KG1 (cell line): ENCODE results near the gene VIPR2.
"Not testable (repeated sequence)": the region's sequence is repeated elsewhere in the genome, so short reads cannot be mapped to it uniquely, and the experiment has no call there.

Experiments
- DNase-seq: peaks from one replicate; lab custom pipeline; 2025; lab: John Stamatoyannopoulos, UW

The VIPR2 gene

DNA sequence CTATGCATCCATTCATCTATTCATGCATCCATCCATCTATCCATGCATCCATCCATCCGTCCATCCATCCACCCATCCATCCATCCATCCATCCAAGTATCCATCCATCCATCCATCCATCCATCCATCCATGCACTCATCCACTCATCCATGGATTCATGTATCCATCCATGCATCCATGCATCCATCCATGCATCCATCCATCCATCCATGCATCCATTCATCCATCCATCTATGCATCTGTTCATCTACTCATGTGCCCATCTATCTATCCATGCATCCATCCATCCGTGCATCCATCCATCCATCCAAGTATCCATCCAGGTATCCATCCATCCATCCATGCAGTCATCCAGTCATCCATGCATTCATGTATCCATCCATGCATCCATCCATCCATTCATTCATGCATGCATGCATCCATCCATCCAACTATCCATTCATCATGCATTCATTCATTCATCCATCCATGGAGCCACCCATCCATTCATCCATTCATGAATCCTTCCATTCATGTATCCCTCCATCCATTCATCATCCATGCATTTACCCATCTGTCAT is 156.3 kb downstream of the VIPR2 start:
- no peak for DNase-seq

DNA sequence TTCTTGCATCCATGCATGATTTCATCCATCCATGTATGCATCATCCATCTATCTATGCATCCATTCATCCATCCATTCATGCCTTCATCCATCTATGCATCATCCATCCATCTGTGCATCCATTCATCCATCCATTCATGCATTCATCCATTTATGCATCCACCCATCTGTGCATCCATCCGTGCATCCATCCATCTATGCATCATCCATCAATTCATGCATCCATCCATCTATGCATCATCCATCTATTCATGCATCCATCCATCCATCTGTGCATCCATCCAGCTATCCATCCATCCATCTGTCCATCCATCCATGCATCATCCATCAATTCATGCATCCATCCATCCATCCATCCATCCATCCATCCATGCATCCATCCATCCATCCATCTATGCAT is 157.0 kb downstream of the VIPR2 start:
- no peak for DNase-seq

DNA sequence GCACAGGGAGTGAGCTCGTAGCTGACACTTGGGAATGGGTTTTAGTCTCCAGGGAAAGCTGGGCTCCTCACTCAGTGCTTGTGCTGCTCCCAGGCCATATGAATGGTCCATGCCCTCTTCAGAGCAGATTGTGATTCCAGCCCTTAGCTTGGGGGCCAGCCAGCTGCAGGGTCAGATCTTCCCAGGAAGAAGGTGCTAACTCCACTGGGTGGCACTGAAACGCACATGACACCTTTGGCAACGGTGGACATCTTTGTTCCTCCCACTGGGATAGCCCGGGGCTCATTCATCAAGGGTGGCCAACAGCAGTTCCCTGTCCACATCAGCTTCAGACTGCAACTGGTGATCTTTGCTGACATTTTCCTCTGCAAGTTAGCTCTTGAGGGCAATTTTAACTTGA is 159.1 kb downstream of the VIPR2 start:
- DNase-seq = no peak

DNA sequence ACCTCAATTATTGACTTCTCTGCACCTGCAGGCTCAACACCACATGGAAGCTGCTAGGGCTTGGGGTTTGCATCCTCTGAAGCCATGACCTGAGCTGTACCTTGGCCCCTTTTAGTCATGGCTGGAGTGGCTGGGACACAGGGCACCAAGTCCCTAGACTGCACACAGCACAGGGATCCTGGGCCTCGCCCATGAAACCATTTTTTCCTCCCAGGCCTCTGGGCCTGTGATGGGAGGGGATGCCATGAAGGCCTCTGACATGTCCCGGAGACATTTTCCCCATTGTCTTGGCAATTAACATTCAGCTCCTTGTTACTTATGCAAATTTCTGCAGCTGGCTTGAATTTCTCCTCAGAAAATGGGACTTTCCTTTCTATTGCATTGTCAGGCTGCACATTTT is 160.7 kb downstream of the VIPR2 start:
- not testable (repeated sequence) for DNase-seq

DNA sequence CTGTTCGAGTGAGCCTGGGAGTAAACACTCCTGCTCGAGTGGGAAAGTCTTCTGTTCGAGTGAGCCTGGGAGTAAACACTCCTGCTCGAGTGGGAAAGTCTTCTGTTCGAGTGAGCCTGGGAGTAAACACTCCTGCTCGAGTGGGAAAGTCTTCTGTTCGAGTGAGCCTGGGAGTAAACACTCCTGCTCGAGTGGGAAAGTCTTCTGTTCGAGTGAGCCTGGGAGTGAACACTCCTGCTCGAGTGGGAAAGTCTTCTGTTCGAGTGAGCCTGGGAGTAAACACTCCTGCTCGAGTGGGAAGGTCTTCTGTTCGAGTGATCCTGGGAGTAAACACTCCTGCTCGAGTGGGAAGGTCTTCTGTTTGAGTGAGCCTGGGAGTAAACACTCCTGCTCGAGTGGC is 162.6 kb downstream of the VIPR2 start:
- not testable (repeated sequence) for DNase-seq

DNA sequence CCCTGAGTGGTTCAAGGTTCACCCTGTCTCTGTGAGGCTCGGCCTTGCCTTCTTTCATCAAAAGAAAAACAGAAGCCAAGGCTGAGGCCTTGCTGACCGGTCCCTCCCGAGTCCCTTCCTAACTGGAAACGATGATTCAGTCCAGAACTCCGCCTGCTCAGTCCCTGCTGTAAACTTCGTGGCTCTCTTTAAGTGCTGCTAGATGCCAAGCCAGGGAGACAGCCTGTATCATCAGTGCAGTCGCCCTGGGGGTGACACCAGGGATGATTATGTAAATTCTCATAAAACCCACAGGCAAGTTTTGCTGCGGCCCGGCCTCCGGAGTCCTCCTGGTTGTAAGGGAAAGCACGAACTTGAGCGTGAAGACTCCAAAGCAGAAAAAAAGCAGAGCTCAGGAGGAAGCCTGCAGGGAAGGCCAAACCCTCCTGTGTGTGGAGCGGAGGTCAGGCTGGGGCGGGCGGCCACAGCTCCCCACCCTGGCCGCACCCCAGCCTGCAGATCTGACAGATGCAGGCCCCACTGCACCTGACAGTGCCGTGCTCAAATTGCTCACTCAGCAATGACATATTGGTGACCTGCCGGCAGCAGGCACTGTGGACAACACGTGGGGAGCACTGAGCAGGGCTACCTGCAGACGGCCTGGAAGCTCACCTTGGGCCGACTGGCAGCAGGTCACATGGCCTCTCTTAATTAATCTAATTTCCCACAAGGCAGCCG is 164.9 kb downstream of the VIPR2 start:
- no peak for DNase-seq

DNA sequence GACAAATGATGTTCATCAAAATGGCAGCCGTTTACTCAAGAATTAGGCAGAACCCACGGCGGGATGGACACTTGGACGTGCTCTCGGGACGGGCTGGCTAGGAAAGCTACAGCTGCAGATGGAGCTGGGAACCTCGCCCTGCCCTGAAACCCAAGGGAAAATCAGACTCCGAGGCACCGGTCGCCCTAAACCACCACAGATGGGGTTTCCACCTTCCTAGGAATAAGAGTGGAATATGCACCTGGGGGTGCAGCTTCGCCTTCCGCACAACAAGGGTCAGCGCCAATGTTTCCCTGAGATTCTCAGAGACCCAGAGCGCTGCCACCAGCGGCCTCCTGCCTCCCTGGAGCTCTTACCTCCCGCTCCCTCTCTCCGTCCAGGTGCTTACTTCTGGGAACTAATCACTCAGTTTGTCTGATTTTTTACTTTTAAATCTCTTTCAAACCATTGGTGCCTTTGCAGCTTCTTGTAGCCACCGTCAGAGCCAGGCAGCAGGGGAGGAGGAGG is 165.6 kb downstream of the VIPR2 start:
- DNase-seq = no peak
